Skeletal muscle tissue (tissue), 5 donors: ENCODE data around the gene LMNTD2. TPM values are rescaled to one million over a fixed set of nuclear protein-coding genes. Genes with fewer than 3 reads are reported as not detected.
A peak's percentile ranks its signal among the peaks of the same experiment; 100 is the strongest.

Experiments
- H3K27ac ChIP-seq: one replicate; pipeline ENCODE4 v1.7.0; 2013; ENCODE audit warnings: mild to moderate bottlenecking, low read depth, low read length, inconsistent platforms
- H3K27me3 ChIP-seq, 3 donors: one replicate each; pipeline ENCODE4 v1.7.0; 2013; ENCODE audit warnings: low read length in 3 of 3; ENCODE audit not compliant: control insufficient read depth in 3 of 3, insufficient read depth in 3 of 3
- H3K36me3 ChIP-seq, 3 donors: one replicate each; pipeline ENCODE4 v1.7.0; 2013; ENCODE audit warnings: low read length in 3 of 3; ENCODE audit not compliant: control insufficient read depth in 3 of 3, insufficient read depth in 3 of 3
- H3K4me1 ChIP-seq, 3 donors: one replicate each; pipeline ENCODE4 v1.7.0; 2013; ENCODE audit warnings: low read length in 3 of 3, mild to moderate bottlenecking in 3 of 3; ENCODE audit not compliant: control insufficient read depth in 3 of 3, insufficient read depth in 3 of 3
- H3K4me3 ChIP-seq, 3 donors: one replicate each; pipeline ENCODE4 v1.7.0; 2013; ENCODE audit warnings: low read length in 3 of 3
- H3K9ac ChIP-seq, 3 donors: one replicate each; pipeline ENCODE4 v1.7.0; 2013; ENCODE audit warnings: low read length in 3 of 3, mild to moderate bottlenecking in 3 of 3, moderate library complexity in 2 of 3, low read depth in 1 of 3
- H3K9me3 ChIP-seq, 3 donors: one replicate each; pipeline ENCODE4 v1.7.0; 2013; ENCODE audit warnings: low read length in 3 of 3; ENCODE audit not compliant: control insufficient read depth in 3 of 3
- small RNA-seq: library from RNA; depleted of rRNA; stranded (forward); fragments of <200 nt; gene quantifications from one replicate; pipeline ENCODE3, GENCODE V24; 2014
- total RNA-seq: library from RNA; depleted of rRNA; stranded (reverse); fragments of >200 nt; gene quantifications from one replicate; pipeline ENCODE4 v1.2.3, GENCODE V29; 2014
- donor health status: Osteomylitis.

Gene LMNTD2
- total RNA-seq, 1 donor from 2014 or later, result under 0.01 TPM

GRCh38 chr11:512761-513595 lies 47.6 kb downstream of the LMNTD2 start:
- peaks cover 7 to 8% (median 8%) of the 10 kb centered on the region in 3 donors for H3K36me3 ChIP-seq
- H3K27ac ChIP-seq, result no peak overlapping the region
- H3K4me3 ChIP-seq, result no peak overlapping the region
- H3K9me3 ChIP-seq, result no peaks in the 10 kb centered on the region
- peaks cover 0 to 2% (median 0%) of the 10 kb centered on the region in 3 donors for H3K4me1 ChIP-seq
- no peak overlapping the region for H3K9ac ChIP-seq
- no peaks in the 10 kb centered on the region for H3K27me3 ChIP-seq

DNA sequence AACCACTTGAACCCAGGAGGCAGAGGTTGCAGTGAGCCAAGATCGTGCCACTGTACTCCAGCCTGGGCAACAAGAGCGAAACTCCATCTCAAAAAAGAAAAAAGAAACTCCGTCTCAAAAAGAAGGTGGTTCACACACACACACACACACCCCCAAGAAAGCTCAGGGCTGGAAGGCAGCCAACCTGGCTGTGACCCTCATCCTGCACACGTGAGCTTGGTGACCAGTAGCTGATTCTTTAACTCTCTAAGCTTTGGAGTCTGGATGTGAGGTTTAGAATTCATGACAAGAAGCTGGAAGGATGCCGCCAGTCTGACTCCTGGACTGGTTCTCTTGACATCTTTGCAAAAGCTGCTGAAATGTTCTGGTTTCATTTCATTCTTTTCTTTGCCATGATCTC lies 51.6 kb downstream of the LMNTD2 start:
- H3K4me3 ChIP-seq, result no peak overlapping the region
- peaks cover 7 to 8% (median 8%) of the 10 kb centered on the region in 3 donors for H3K36me3 ChIP-seq
- H3K4me1 ChIP-seq, result peaks cover 23 to 30% (median 27%) of the 10 kb centered on the region in 3 donors
- no peak overlapping the region for H3K27ac ChIP-seq
- no peaks in the 10 kb centered on the region for H3K9me3 ChIP-seq
- no peaks in the 10 kb centered on the region for H3K27me3 ChIP-seq
- H3K9ac ChIP-seq, result no peak overlapping the region

- Histone ChIP-seq H3K9me3 (no peaks in the 10 kb centered on the region), H3K4me3 (peak overlapping the region; percentile 38 to 91 (median 67)), H3K36me3 (peaks cover 6 to 8% (median 7%) of the 10 kb centered on the region in 3 donors), H3K4me1 (peaks cover 30 to 40% (median 34%) of the 10 kb centered on the region in 3 donors), H3K27ac (peak overlapping the region; percentile 100), H3K9ac (peak overlapping the region; percentile 65 to 77 (median 70)), H3K27me3 (no peaks in the 10 kb centered on the region)
Measured at GRCh38 chr11:507727-508515, 52.6 kb downstream of the LMNTD2 start.

- H3K27me3 ChIP-seq, result no peaks in the 10 kb centered on the region
- H3K27ac ChIP-seq, result peak within 1 kb of the TSS; percentile 100
- H3K9me3 ChIP-seq, result no peaks in the 10 kb centered on the region
- peak within 1 kb of the TSS; percentile 98 to 100 (median 100) for H3K9ac ChIP-seq
- peaks cover 30 to 48% (median 38%) of the 10 kb centered on the region in 3 donors for H3K4me1 ChIP-seq
- peak within 1 kb of the TSS; percentile 80 to 94 (median 91) for H3K4me3 ChIP-seq
- peaks cover 6 to 8% (median 7%) of the 10 kb centered on the region in 3 donors for H3K36me3 ChIP-seq
Measured at GRCh38 chr11:506995-507726, 53.4 kb downstream of the LMNTD2 start, which contains the start of gene RNH1. Gene RNH1, minus strand, starts transcription at chr11:507242. Its CDS starts 5,080 bp downstream, at chr11:502162.

DNA sequence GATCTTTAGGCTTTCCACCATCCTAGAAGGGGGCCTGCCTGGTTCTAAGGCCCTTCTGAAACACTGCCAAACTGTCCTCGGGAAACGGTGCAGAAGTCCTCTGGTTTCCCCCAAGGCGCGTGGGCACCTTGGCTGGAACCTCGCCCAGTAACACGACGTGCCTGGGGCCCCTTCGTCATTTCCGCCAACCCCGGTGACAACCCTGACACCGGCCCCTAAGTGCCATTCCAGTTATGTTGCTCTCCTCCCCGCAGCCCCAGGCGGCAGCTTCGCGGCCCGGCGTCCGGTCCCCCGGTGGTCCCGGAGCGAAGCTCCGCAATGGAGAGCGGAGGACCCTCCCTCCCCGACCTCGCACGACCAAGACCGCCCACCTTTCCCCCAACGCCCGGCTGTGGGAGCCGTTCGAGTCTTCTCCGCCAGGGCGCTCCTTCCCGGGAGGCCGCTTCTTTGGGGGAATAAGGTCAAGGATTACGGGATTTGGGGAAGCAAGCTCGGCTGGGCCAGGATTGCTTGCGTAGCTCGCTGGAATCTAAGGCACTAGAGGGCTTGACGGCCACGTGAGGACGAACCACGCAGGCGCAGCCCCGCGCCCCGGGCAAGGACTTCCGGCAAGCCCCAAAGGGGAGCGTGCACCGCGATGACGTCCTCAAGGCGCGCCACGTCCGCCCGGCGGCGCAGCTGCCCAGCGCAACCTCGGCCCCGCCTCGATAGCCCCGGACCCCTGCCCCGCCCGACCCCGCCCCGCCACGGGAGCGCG lies 54.1 kb downstream of the LMNTD2 start:
- Histone ChIP-seq H3K9ac (peak overlapping the region; percentile 98 to 100 (median 100)), H3K9me3 (no peaks in the 10 kb centered on the region), H3K4me3 (peak overlapping the region; percentile 80 to 94 (median 91)), H3K27ac (peak overlapping the region; percentile 100), H3K4me1 (peaks cover 30 to 49% (median 40%) of the 10 kb centered on the region in 3 donors), H3K36me3 (peaks cover 6 to 14% (median 10%) of the 10 kb centered on the region in 3 donors), H3K27me3 (no peaks in the 10 kb centered on the region)

DNA sequence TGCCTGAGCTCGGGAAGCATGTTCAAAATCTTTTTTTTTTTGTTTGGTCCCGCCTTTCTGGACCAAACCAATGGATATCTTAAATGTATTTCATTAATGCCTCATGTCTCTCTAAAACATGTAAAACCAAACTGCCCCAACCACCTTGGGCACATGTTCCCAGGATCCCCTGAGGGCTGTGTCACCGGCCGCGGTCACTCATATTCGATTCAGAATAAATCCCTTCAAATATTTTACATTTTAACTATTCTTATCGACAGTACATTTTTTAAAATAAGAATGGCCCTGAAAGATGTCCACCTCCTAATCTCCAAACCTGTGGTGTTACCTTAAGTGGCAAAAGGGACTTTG lies 55.6 kb downstream of the LMNTD2 start:
- Histone ChIP-seq H3K27me3 (no peaks in the 10 kb centered on the region), H3K4me1 (peaks cover 30 to 49% (median 40%) of the 10 kb centered on the region in 3 donors), H3K9ac (peak overlapping the region; percentile 71 to 100 (median 100)), H3K36me3 (peaks cover 17 to 26% (median 22%) of the 10 kb centered on the region in 3 donors), H3K4me3 (peak overlapping the region; percentile 65 to 80 (median 66)), H3K9me3 (no peaks in the 10 kb centered on the region), H3K27ac (no peak overlapping the region)

Small RNA genes lying within 50 kb of the gene (small RNA-seq; reads per million reads assigned to genes)
- 33.0 reads per million, percentile 94 among the genes with 10 or more reads in this experiment for gene MIR210

Other genes starting within 250 kb of the LMNTD2 start
- 13.0 TPM for gene IFITM1, start 246.7 kb downstream of the LMNTD2 start, total RNA-seq
- gene IFITM3, start 239.9 kb downstream of the LMNTD2 start, total RNA-seq, result 15.7 TPM
- gene B4GALNT4, start 191.2 kb downstream of the LMNTD2 start, total RNA-seq, result 5.2 TPM
- 1.0 TPM for gene PKP3, start 166.5 kb downstream of the LMNTD2 start, total RNA-seq
- gene SIGIRR, start 145.7 kb downstream of the LMNTD2 start, total RNA-seq, result 5.7 TPM
- not detected for gene ANO9, start 118.7 kb downstream of the LMNTD2 start, total RNA-seq
- 21.4 TPM for gene PTDSS2, start 110.5 kb downstream of the LMNTD2 start, total RNA-seq
- 84.5 TPM for gene RNH1, start 53.5 kb downstream of the LMNTD2 start, total RNA-seq
- gene HRAS, start 25.2 kb downstream of the LMNTD2 start, total RNA-seq, result 63.2 TPM
- under 0.01 TPM for gene LRRC56, start 23.2 kb downstream of the LMNTD2 start, total RNA-seq
- 0.52 TPM for gene RASSF7, start 232 bp upstream of the LMNTD2 start, total RNA-seq
- gene PHRF1, start 15.7 kb upstream of the LMNTD2 start, total RNA-seq, result 21.9 TPM
- 6.8 TPM for gene IRF7, start 55.2 kb upstream of the LMNTD2 start, total RNA-seq
- 1.0 TPM for gene CDHR5, start 64.2 kb upstream of the LMNTD2 start, total RNA-seq
- 74.6 TPM for gene SCT, start 66.4 kb upstream of the LMNTD2 start, total RNA-seq
- gene DRD4, start 76.5 kb upstream of the LMNTD2 start, total RNA-seq, result not detected
- gene DEAF1, start 134.5 kb upstream of the LMNTD2 start, total RNA-seq, result 17.2 TPM
- 5.7 TPM for gene TMEM80, start 135.1 kb upstream of the LMNTD2 start, total RNA-seq
- gene EPS8L2, start 145.5 kb upstream of the LMNTD2 start, total RNA-seq, result 1.0 TPM
- 78.3 TPM for gene TALDO1, start 186.7 kb upstream of the LMNTD2 start, total RNA-seq
- 14.6 TPM for gene GATD1, start 216.7 kb upstream of the LMNTD2 start, total RNA-seq
- not detected for gene CEND1, start 229.4 kb upstream of the LMNTD2 start, total RNA-seq
- gene SLC25A22, start 237.5 kb upstream of the LMNTD2 start, total RNA-seq, result 2.6 TPM
- gene PIDD1, start 244.5 kb upstream of the LMNTD2 start, total RNA-seq, result 2.1 TPM
- 414 TPM for gene RPLP2, start 249.2 kb upstream of the LMNTD2 start, total RNA-seq